Measurements from ENCODE around the gene SPINDOC.

DNA sequence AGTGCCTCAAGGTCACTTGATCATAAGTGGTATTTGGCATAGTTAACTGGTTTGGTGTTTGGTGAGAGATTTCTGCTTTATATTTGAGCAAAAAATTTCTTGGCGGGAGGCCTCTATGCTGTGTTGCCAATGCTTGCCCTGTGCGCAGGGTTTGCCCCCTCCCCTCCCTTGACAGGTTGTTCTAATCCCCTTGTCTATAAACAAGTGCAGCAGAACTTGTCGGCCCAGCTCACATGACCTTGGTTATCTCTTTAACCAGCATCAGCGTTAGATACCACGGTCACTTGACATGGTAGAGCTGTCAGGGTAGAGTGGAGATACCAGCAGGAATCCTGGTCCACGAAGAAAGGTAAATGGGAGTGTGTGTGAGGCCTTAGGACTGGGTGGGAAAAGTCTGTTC is 61.3 kb downstream of the SPINDOC start:
- TF ChIP-seq, protein P1, sequence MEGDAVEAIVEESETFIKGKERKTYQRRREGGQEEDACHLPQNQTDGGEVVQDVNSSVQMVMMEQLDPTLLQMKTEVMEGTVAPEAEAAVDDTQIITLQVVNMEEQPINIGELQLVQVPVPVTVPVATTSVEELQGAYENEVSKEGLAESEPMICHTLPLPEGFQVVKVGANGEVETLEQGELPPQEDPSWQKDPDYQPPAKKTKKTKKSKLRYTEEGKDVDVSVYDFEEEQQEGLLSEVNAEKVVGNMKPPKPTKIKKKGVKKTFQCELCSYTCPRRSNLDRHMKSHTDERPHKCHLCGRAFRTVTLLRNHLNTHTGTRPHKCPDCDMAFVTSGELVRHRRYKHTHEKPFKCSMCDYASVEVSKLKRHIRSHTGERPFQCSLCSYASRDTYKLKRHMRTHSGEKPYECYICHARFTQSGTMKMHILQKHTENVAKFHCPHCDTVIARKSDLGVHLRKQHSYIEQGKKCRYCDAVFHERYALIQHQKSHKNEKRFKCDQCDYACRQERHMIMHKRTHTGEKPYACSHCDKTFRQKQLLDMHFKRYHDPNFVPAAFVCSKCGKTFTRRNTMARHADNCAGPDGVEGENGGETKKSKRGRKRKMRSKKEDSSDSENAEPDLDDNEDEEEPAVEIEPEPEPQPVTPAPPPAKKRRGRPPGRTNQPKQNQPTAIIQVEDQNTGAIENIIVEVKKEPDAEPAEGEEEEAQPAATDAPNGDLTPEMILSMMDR (IDR thresholded peaks at IDR 0.05) = no peak
- no peak for TF ChIP-seq POLR2A (IDR thresholded peaks at IDR 0.05)

All from heart left ventricle (tissue), 13 donors.